Left ventricle myocardium inferior (tissue), 1 donor: ENCODE results near the gene CAMKMT. TPM values are rescaled to one million over a fixed set of nuclear protein-coding genes. Genes with fewer than 3 reads are reported as not detected.

Experiments used
- DNase-seq: peaks from one replicate; pipeline ENCODE4 v3.0.0-alpha.2; 2020
- H3K27ac ChIP-seq: fragments of 200-600 bp; replicated peaks from 2 replicates; pipeline ENCODE4 v1.8.0; 2021
- H3K27me3 ChIP-seq: fragments of 200-600 bp; 2 replicates; pipeline ENCODE4 v1.8.0; 2021; ENCODE audit warnings: low read depth
- H3K36me3 ChIP-seq: fragments of 200-600 bp; 2 replicates; pipeline ENCODE4 v1.8.0; 2021
- H3K4me1 ChIP-seq: fragments of 200-600 bp; 2 replicates; pipeline ENCODE4 v1.8.0; 2021
- H3K4me3 ChIP-seq: fragments of 200-600 bp; 2 replicates; pipeline ENCODE4 v1.8.0; 2021; ENCODE audit warnings: mild to moderate bottlenecking, moderate library complexity
- H3K9me3 ChIP-seq: fragments of 200-600 bp; replicated peaks from 2 replicates; pipeline ENCODE4 v1.8.0; 2021
- intact Hi-C: fragments of 100-400 bp; cut with micrococcal nuclease; formaldehyde crosslinking; loops from one replicate; pipeline ENCODE4 v1.11.0; 2022
- total RNA-seq: library from RNA; stranded (reverse); fragmentation: NEBNext Ultra II Directional; extraction: Animal tissue kit (Norgen Biotek cat#: 25700); gene quantifications from one replicate; pipeline ENCODE4 v1.2.1, GENCODE V29; 2021
- TF ChIP-seq, protein P1 (sequence below): fragments of 200-600 bp; IDR thresholded peaks from 2 replicates; pipeline ENCODE4 v1.8.0; 2021; ENCODE audit warnings: antibody characterized with exemption, mild to moderate bottlenecking, borderline replicate concordance
- donor health status: DM: no; HTN: yes; CAD: no; lungs with severe emphysema.

CAMKMT gene
- total RNA-seq, 1 donor from 2014 or later: 4.8 TPM

DNA sequence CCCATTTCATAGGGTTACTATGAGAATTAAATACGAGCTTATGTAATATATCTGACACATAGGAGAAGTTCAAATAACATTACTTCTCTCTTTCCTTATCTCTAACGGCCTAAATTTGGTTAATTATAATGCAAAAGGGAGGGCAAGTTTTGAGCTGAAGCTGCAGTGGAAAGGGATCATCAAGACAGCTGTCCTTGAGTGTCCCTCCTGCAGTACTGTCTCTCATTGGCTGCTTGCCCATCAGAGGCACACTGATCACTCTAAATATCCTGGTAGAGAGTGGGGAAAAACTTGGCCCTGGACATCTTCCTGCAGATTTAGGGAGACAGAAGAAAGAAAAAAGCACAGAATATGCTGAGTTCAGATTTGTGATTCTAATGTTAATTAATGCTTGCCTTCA lies 186.0 kb downstream of the CAMKMT start:
- no peaks in the 10 kb centered on the region for H3K9me3 ChIP-seq
- no peak for DNase-seq
- H3K4me1 ChIP-seq: no peaks in the 10 kb centered on the region
- H3K27me3 ChIP-seq: no peaks in the 10 kb centered on the region
- TF ChIP-seq, protein P1, sequence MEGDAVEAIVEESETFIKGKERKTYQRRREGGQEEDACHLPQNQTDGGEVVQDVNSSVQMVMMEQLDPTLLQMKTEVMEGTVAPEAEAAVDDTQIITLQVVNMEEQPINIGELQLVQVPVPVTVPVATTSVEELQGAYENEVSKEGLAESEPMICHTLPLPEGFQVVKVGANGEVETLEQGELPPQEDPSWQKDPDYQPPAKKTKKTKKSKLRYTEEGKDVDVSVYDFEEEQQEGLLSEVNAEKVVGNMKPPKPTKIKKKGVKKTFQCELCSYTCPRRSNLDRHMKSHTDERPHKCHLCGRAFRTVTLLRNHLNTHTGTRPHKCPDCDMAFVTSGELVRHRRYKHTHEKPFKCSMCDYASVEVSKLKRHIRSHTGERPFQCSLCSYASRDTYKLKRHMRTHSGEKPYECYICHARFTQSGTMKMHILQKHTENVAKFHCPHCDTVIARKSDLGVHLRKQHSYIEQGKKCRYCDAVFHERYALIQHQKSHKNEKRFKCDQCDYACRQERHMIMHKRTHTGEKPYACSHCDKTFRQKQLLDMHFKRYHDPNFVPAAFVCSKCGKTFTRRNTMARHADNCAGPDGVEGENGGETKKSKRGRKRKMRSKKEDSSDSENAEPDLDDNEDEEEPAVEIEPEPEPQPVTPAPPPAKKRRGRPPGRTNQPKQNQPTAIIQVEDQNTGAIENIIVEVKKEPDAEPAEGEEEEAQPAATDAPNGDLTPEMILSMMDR: no peak
- intact Hi-C loops: no loop called here
- no peaks in the 10 kb centered on the region for H3K36me3 ChIP-seq
- H3K27ac ChIP-seq: no peak overlapping the region
- no peak overlapping the region for H3K4me3 ChIP-seq

DNA sequence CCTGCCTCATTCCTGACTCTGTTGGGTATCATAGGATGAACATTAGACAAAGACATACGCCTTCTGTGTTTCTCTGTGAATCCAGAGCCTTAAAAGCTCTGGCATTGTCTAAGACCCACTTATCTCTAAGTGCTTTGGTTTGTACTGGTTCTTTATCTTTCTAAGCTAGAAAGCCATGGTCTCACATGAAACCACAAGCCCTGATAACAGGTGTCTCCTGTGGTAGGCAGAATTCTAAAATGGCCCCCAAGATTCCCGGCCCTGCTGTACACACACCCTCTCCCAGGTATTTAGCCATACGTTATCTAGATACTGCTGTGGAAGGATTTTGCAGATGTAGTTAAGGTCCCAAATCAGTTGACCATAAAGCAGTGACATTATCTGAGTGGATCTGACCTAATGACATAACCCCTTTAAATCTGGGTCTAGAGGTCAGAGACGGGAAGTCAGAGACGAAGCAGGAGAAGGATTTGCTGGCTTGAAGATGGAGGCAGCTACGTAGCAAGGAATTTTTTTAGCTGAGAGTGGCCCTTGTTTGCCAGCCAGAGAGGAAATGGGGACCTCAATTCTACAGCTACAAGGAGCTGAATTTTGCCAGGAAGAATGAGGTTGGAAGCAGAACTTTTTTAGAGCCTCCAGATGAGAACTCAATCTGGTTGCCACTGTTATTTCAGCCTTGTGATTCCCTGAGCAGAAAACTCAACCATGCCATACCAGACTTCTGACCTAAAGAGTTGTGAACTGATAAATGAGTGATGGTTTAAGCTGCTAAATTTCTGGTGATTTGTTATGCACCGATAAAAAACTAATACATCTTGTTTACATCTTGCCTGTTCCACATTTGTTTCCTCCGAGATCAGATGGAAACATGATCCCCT lies 186.7 kb downstream of the CAMKMT start:
- DNase-seq: no peak
- intact Hi-C loops: no loop called here

DNA sequence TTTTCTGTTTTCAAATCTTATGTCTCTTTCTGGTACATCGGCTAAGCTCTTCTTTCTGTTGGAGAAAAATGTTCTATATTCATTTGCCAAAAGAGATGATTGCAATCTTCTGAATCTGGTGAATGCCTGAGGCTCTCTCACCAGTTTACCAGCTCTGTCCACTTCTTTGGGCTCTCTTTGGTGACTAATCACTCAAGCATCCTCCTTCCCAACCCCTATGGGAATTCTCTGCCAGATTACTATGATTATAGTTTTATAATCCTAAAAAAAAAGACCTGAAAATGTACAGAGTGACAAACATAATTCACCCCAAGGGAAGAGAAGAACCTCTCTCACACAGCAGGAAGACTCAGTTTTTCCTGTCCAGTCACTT lies 187.3 kb downstream of the CAMKMT start:
- H3K9me3 ChIP-seq: no peaks in the 10 kb centered on the region
- H3K27ac ChIP-seq: no peak overlapping the region
- TF ChIP-seq, protein P1: no peak
- no peaks in the 10 kb centered on the region for H3K36me3 ChIP-seq
- intact Hi-C loops: no loop called here
- H3K27me3 ChIP-seq: no peaks in the 10 kb centered on the region
- no peaks in the 10 kb centered on the region for H3K4me1 ChIP-seq
- DNase-seq: no peak
- H3K4me3 ChIP-seq: no peak overlapping the region

More for the DNA sequence above, 186.7 kb downstream of the CAMKMT start:
- Histone ChIP-seq H3K27ac (no peak overlapping the region), H3K4me3 (no peak overlapping the region), H3K36me3 (no peaks in the 10 kb centered on the region), H3K4me1 (no peaks in the 10 kb centered on the region), H3K9me3 (no peaks in the 10 kb centered on the region), H3K27me3 (no peaks in the 10 kb centered on the region)
- TF ChIP-seq, protein P1: no peak

DNA sequence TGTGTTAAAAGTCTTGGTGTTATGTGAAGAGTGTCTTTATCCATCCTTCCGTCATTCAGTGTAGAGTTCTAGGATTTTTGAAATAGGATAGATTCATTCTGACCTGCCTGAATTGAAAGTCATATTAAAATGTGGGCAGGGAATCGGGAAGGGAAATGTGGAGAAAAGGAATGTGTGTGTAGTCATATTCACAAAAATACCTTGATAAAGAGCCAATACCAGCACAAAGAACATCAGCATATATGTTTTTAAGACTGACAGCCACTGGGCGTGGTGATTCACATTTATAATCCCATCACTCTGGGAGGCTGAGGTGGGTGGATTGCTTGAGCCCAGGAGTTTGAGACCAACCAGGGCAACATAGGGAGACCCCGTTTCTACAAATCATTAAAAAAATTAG lies 188.1 kb downstream of the CAMKMT start:
- H3K4me3 ChIP-seq: no peak overlapping the region
- H3K27me3 ChIP-seq: no peaks in the 10 kb centered on the region
- H3K4me1 ChIP-seq: no peaks in the 10 kb centered on the region
- no peaks in the 10 kb centered on the region for H3K36me3 ChIP-seq
- H3K9me3 ChIP-seq: no peaks in the 10 kb centered on the region
- no peak overlapping the region for H3K27ac ChIP-seq
- no peak for DNase-seq
- intact Hi-C loops: no loop called here
- TF ChIP-seq, protein P1: no peak

DNA sequence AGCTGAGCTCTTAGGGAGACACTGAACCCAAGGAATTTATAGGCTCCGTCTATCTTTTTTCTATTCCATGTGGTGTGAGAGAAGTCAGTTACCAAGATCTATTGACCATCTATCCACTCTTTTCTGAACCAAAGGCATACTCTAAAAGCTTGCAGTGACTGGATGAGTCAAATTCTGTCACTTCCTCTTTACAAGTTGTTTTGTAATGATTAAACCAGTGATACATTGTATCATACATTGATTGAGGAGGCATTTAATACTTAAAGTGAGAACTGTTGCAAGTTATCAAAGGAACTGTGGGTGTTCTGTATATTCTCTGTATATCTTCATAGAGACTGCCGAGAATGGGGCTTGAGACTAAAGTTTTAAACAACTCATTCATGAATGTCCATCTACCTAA lies 188.8 kb downstream of the CAMKMT start:
- no peak overlapping the region for H3K4me3 ChIP-seq
- TF ChIP-seq, protein P1: no peak
- H3K27ac ChIP-seq: no peak overlapping the region
- H3K4me1 ChIP-seq: no peaks in the 10 kb centered on the region
- intact Hi-C loops: no loop called here
- no peaks in the 10 kb centered on the region for H3K27me3 ChIP-seq
- no peaks in the 10 kb centered on the region for H3K9me3 ChIP-seq
- no peak for DNase-seq
- no peaks in the 10 kb centered on the region for H3K36me3 ChIP-seq
